Fibroblast of lung (primary cell): ENCODE data around the gene ADCY2. TPM values are rescaled to one million over a fixed set of nuclear protein-coding genes. Genes with fewer than 3 reads are reported as not detected.

Source experiments
- DNase-seq, 2 donors: peaks; one replicate each; pipeline versions ENCODE4 v3.0.0 to v3.0.0-alpha.2; 2010; ENCODE audit warnings: low read depth in 2 of 2
- H2AFZ ChIP-seq: 2 replicates; pipeline ENCODE4 v1.5.1; 2012; ENCODE audit warnings: low read length, control low read depth, inconsistent platforms
- H3K27ac ChIP-seq: 2 replicates; pipeline ENCODE4 v1.5.1; 2011; ENCODE audit warnings: low read length, control low read depth; ENCODE audit not compliant: insufficient read depth
- H3K27me3 ChIP-seq: 2 replicates; pipeline ENCODE4 v1.5.1; 2011; ENCODE audit warnings: mild to moderate bottlenecking, low read length; ENCODE audit not compliant: control insufficient read depth, insufficient read depth
- H3K36me3 ChIP-seq: 2 replicates; pipeline ENCODE4 v1.5.1; 2011; ENCODE audit warnings: low read length; ENCODE audit not compliant: control insufficient read depth, insufficient read depth
- H3K4me1 ChIP-seq: 2 replicates; pipeline ENCODE4 v1.5.1; 2011; ENCODE audit warnings: low read length; ENCODE audit not compliant: control insufficient read depth, insufficient read depth; ENCODE audit errors: extremely low read depth
- H3K4me2 ChIP-seq: 2 replicates; pipeline ENCODE4 v1.5.1; 2011; ENCODE audit warnings: low read length, control low read depth; ENCODE audit not compliant: insufficient read depth; ENCODE audit errors: extremely low read depth
- H3K4me3 ChIP-seq, 4 experiments: fragments of 200-600 bp in 1 of 4; sonication (generic) in 1 of 4; replicated peaks in 1 of 4; 2 replicates each; pipeline ENCODE4 v1.5.1; 2011 to 2016; ENCODE audit warnings: low read length in 4 of 4, low read depth in 3 of 4, mild to moderate bottlenecking in 3 of 4, control low read depth in 2 of 4, inconsistent platforms in 1 of 4, mixed read lengths in 1 of 4; ENCODE audit not compliant: insufficient read depth in 1 of 4; ENCODE audit errors: control extremely low read depth in 1 of 4
- H3K79me2 ChIP-seq: 2 replicates; pipeline ENCODE4 v1.5.1; 2012; ENCODE audit warnings: mild to moderate bottlenecking, low read length, inconsistent platforms; ENCODE audit not compliant: control insufficient read depth, insufficient read depth
- H3K9ac ChIP-seq: 2 replicates; pipeline ENCODE4 v1.5.1; 2011; ENCODE audit warnings: mild to moderate bottlenecking, low read length, control low read depth; ENCODE audit not compliant: insufficient read depth
- H3K9me3 ChIP-seq: 2 replicates; pipeline ENCODE4 v1.5.1; 2012; ENCODE audit warnings: low read depth, low read length; ENCODE audit not compliant: control insufficient read depth, insufficient read depth
- H4K20me1 ChIP-seq: 2 replicates; pipeline ENCODE4 v1.5.1; 2011; ENCODE audit warnings: low read length; ENCODE audit not compliant: control insufficient read depth, insufficient read depth; ENCODE audit errors: extremely low read depth
- CTCF ChIP-seq, 2 donors: IDR thresholded peaks in 1 of 2; conservative IDR thresholded peaks in 1 of 2; 1 replicate in 1 of 2; 2 replicates in 1 of 2; pipeline ENCODE4 v1.5.1; 2011 to 2012; ENCODE audit warnings: low read length in 2 of 2, control low read depth in 1 of 2, inconsistent platforms in 1 of 2, low read depth in 1 of 2, mild to moderate bottlenecking in 1 of 2
- EZH2 ChIP-seq: IDR thresholded peaks from 2 replicates; pipeline ENCODE4 v1.5.1; 2012; ENCODE audit warnings: low read length, control low read depth, mild to moderate bottlenecking; ENCODE audit errors: missing control alignments
- polyA plus RNA-seq, 2 donors: library from polyadenylated mRNA; depleted of rRNA in 1 of 2; stranded (reverse) in 1 of 2; unstranded in 1 of 2; fragments of >200 nt; gene quantifications; 2 replicates each; pipeline ENCODE4 v1.2.1, GENCODE V29; 2011 to 2012; ENCODE audit warnings: missing spikeins in 1 of 2
- total RNA-seq: library from RNA; depleted of rRNA; stranded (reverse); fragments of >200 nt; gene quantifications from 2 replicates; pipeline ENCODE4 v1.2.1, GENCODE V29; 2014

Gene ADCY2
- total and polyA plus RNA-seq, 2 donors (not counting 1 experiment from before 2014, with no cell fraction given) = under 0.01 to 0.05 TPM

GRCh38 chr5:7367780-7368179 is 28.2 kb upstream of the ADCY2 start:
- Histone ChIP-seq H2AFZ (no peak overlapping the region), H3K27me3 (no peaks in the 10 kb centered on the region), H3K4me2 (no peak overlapping the region), H3K4me1 (no peaks in the 10 kb centered on the region), H3K4me3 (no peak overlapping the region), H3K79me2 (no peaks in the 10 kb centered on the region), H3K27ac (no peak overlapping the region), H4K20me1 (no peaks in the 10 kb centered on the region), H3K9ac (no peak overlapping the region), H3K36me3 (no peaks in the 10 kb centered on the region), H3K9me3 (no peaks in the 10 kb centered on the region)
- no peak for DNase-seq
- TF ChIP-seq EZH2 = no peak
- TF ChIP-seq CTCF (conservative IDR thresholded peaks at IDR 0.05 in 1 of 2, IDR thresholded peaks at IDR 0.05 in 1 of 2; ENCODE audit: low read depth in 1 of 2, low read length in 2 of 2) = no peak

DNA sequence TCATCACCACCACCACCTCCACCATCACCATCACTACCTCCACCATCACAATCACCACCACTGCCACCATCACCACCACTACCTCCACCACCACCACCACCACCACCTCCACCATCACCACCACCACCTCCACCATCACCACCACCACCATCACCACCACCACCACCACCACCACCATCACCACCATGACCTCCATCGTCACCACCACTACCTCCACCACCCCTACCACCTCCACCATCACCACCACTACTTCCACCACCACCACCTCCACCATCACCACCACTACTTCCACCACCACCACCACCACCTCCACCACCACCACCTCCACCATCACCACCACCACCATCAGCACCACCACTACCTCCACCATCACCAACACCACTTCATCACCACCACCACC is 23.5 kb upstream of the ADCY2 start:
- DNase-seq = no peak
- no peak overlapping the region for H3K27ac ChIP-seq
- no peak for TF ChIP-seq CTCF (conservative IDR thresholded peaks at IDR 0.05 in 1 of 2, IDR thresholded peaks at IDR 0.05 in 1 of 2; ENCODE audit: low read depth in 1 of 2, low read length in 2 of 2)
- TF ChIP-seq EZH2 = no peak
- H3K9me3 ChIP-seq = no peaks in the 10 kb centered on the region
- no peak overlapping the region for H2AFZ ChIP-seq
- H3K4me1 ChIP-seq = no peaks in the 10 kb centered on the region
- no peaks in the 10 kb centered on the region for H3K27me3 ChIP-seq
- no peak overlapping the region for H3K9ac ChIP-seq
- no peak overlapping the region for H3K4me2 ChIP-seq
- no peak overlapping the region for H3K4me3 ChIP-seq
- H3K36me3 ChIP-seq = no peaks in the 10 kb centered on the region
- no peaks in the 10 kb centered on the region for H4K20me1 ChIP-seq
- H3K79me2 ChIP-seq = no peaks in the 10 kb centered on the region

GRCh38 chr5:7374186-7374585 is 21.8 kb upstream of the ADCY2 start:
- no peak for DNase-seq
- H3K9me3 ChIP-seq = no peaks in the 10 kb centered on the region
- H3K27me3 ChIP-seq = no peaks in the 10 kb centered on the region
- H3K4me1 ChIP-seq = no peaks in the 10 kb centered on the region
- H4K20me1 ChIP-seq = no peaks in the 10 kb centered on the region
- TF ChIP-seq EZH2 = no peak
- TF ChIP-seq CTCF (conservative IDR thresholded peaks at IDR 0.05 in 1 of 2, IDR thresholded peaks at IDR 0.05 in 1 of 2; ENCODE audit: low read depth in 1 of 2, low read length in 2 of 2) = no peak
- no peaks in the 10 kb centered on the region for H3K36me3 ChIP-seq
- H3K4me2 ChIP-seq = no peak overlapping the region
- H3K9ac ChIP-seq = no peak overlapping the region
- H2AFZ ChIP-seq = no peak overlapping the region
- H3K79me2 ChIP-seq = no peaks in the 10 kb centered on the region
- no peak overlapping the region for H3K27ac ChIP-seq
- no peak overlapping the region for H3K4me3 ChIP-seq
